GDM1 (cell line): ENCODE data around the gene HK1.
"Not testable (repeated sequence)": the region's sequence is repeated elsewhere in the genome, so short reads cannot be mapped to it uniquely, and the experiment has no call there.

Source experiments
- DNase-seq: peaks from one replicate; lab custom pipeline; 2025; lab: John Stamatoyannopoulos, UW

Gene HK1

GRCh38 chr10:69254877-69255276, 23.4 kb upstream of the HK1 start:
- DNase-seq = no peak

GRCh38 chr10:69259547-69260243, 18.6 kb upstream of the HK1 start:
- no peak for DNase-seq

- no peak for DNase-seq
Measured at GRCh38 chr10:69261184-69261583, 17.1 kb upstream of the HK1 start.

DNA sequence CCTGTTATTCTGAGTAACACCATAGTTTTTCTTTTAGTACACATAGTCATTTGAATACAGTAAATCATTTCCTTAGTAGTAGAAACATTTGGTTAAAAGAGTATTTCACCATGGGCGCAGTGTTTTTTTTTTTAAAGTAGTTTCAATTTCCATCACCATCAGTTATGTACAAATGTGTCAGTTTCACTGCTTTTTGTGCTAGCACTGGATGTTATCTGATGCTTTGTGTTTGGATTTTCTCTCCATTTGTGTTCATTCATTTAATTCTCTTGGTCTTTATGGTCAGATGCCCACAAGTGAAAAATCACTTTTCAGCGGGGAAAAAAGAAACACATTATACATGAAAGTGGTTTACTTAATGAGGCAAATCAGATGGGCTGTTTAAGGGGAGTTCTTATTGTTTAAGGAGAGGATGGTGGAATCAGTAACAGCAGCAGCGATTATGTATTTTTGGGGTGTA, 16.0 kb upstream of the HK1 start:
- no peak for DNase-seq

DNA sequence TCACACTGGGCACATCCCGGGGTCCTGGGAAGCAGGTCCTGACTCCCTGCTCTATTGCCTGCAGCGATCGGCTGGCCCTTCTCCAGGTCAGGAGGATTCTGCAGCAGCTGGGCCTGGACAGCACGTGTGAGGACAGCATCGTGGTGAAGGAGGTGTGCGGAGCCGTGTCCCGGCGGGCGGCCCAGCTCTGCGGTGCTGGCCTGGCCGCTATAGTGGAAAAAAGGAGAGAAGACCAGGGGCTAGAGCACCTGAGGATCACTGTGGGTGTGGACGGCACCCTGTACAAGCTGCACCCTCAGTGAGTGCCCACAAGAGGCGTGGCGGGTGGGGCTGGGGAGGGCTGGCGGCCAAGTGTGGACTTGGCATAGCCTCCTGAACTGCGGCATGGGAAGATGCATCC, 12.8 kb upstream of the HK1 start:
- DNase-seq = no peak

DNA sequence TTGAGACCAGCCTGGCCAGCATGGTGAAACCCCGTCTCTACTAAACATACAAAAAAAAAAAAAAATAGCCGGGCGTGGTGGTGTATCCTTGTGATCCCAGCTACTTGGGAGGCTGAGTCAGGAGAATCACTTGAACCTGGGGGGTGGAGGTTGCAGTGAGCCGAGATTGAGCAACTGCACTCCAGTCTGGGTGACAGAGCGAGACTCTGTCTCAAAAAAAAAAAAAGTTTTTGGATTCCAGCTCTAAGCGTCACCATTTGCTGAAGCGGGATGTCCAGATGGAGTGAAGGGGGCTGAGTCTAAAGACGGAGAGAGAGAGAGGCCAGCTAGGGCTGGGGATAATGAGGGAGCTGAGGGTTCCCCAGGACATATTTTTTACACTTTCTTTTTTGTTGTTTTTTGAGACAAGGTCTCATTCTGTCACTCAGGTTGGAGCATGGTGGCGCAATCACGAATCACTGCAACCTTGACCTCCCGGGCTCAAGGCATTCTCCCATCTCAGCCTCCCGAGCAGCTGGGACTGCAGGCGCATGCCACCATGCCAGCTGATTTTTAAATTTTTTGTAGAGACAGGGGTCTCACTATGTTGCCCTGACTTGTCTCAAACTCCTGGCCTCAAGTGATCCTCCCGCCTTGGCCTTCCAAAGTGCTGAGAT, 9.4 kb upstream of the HK1 start:
- no peak for DNase-seq

GRCh38 chr10:69269761-69270160, 8.5 kb upstream of the HK1 start:
- no peak for DNase-seq

DNA sequence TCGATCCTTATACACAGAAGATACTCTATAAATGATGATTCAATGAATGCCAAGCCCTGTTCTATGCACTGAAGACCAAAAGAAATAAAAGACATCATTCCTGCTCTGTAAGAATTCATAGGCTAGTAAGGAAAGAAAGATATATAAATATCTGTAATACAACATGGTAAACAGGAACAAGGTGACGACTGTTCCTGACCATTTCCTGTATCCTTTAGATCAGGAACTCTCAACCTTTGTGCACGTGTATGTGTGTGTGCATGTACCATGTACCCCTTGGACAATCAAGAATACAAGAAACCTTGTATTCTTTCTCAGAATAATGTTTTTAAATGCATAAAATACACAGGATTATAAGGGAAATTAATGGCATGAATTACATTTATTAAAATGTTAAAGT, 7.3 kb upstream of the HK1 start:
- DNase-seq = no peak

GRCh38 chr10:69272624-69273023, 5.7 kb upstream of the HK1 start:
- DNase-seq = no peak

DNA sequence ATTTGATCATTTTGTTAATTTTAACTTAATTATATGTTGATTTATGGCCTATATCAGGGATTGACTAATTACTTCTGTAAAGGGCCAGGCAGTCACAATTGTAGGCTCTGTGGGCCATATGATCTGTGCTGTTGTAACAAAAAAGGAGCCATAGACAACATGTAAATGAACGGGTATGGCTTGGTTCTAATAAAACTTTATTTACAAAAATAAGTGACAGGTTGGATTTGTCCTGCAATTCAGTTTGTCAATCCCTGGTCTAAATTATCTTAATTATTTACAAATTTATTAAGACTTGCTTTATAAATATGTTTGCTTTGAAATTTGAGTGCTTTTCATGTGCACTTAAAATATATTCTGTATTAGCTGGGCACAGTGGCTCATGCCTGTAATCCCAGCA, 2.9 kb upstream of the HK1 start:
- no peak for DNase-seq

DNA sequence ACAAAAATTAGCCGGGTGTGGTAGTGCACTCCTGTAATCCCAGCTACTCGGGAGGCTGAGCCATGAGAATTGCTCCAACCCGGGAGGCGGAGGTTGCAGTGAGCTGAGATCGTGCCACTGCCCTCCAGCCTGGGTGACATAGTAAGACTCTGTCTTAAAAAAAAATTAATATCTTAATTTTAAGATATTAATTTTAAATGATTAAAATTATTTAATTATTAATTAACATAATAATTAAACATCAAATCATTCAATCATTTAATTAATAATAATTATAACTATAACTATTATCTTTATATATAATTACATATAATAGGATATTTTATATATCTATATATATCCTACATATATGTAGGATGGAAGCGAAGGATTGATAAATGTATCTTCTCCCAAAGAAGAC, 1.8 kb upstream of the HK1 start:
- no peak for DNase-seq

DNA sequence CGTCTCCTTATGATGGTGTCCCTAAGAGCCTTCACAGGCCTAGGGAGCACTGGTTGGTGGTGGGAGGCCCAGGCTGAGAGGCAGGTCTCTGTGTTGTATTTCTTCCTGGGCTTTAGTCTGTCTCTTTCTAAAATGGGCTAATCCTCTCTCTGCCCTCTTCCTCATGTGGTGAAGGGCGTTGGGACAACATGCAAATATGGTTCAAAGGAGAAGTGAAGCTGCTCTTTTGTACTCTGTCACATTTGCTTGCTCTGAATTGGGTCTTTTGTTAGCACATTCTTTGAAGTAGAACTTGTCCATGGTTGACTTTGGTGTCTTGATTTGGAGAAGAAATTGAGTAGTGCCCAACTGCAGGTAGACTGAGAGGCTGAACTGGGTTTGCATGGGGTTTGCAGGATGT, 814 bp downstream of the HK1 start:
- no peak for DNase-seq

- DNase-seq = no peak
Measured at GRCh38 chr10:69281507-69282413, 3.5 kb downstream of the HK1 start.

DNA sequence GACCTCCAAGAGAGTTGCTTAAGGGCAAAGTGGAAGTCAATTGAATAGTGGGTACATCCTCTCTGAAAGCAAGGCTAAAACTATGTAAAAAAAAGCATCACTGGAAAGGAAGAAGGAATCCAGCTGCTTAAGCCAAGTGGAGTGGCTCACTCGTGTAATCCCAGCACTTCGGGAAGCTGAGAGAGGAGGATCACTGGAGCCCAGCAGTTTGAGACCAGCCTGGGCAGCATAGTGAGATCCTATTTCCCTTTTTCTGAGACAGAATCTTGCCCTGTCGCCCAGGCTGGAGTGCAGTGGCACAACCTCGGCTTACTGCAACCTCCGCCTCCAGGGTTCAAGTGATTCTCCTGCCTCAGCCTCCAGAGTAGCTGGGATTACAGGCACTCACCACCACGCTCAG, 6.1 kb downstream of the HK1 start:
- DNase-seq = not testable (repeated sequence)

GRCh38 chr10:69285699-69286098, 7.4 kb downstream of the HK1 start:
- no peak for DNase-seq

DNA sequence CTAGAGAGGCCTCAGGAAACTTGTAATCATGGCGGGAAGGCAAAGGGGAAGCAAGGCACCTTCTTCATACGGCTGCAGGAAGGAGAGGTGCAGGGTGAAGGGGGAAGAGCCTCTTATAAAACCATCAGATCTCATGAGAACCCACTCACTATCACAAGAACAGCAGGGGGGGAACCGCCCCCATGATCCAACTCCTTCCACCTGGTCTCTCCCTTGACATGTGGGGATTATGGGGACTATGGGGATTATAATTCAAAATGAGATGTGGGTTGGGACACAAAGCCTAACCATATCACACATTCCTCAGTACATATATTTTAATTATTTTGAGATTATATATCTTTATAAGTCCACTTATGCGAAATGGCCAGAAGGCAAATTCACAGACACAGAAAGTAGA, 8.9 kb downstream of the HK1 start:
- DNase-seq = peak; percentile 3

GRCh38 chr10:69290993-69291392, 12.7 kb downstream of the HK1 start:
- DNase-seq = no peak

DNA sequence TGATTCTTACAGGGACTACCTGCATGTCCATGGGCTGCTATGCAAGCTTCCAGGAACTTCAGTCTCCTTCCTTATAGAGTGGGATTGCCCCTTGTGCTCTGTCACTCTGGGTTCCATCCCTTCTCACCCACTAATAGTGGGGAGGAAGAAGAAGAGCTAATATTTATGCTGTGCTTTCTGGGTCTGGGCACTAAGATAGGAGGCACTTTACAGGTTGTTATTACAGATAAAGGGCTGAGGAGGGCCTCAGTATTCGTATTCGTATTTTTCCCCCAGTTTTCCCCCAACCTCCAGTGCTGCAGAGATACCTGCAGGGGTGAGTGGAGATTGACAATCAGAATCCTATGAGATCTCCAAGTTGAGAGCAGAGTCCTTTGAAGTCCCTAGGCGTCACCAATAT, 14.2 kb downstream of the HK1 start:
- DNase-seq = no peak

GRCh38 chr10:69295027-69295636, 16.8 kb downstream of the HK1 start:
- no peak for DNase-seq

GRCh38 chr10:69303632-69304051, 25.3 kb downstream of the HK1 start:
- DNase-seq = no peak

DNA sequence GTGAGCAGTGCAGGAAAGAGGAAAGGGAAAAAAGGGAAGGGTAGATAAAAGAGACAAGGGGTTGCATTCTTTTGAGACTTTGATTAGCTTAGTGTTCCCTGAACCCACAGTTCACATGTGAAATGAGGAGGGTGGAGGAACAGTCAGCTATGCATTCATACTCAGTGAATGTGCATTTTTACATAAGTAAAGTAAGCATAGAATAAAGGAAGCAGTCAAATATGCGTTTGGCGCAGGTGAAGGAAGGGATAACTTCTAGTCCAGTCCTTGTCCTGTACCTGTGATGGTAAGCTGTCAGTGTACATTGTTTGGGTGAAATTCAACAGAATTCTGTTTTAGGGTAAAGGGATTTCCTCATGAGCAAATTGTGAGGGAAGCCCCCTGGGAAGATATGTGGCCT, 28.1 kb downstream of the HK1 start:
- no peak for DNase-seq

GRCh38 chr10:69307434-69307833, 29.1 kb downstream of the HK1 start:
- DNase-seq = no peak
